Osteocyte (in vitro differentiated cells): ENCODE results near the gene MTHFR. TPM values are rescaled to one million over a fixed set of nuclear protein-coding genes. Genes with fewer than 3 reads are reported as not detected.

Experiments used
- DNase-seq: peaks from one replicate; pipeline ENCODE4 v3.0.0; 2021; ENCODE audit warnings: mixed read lengths; ENCODE audit not compliant: unreplicated experiment; ENCODE audit errors: extremely low spot score
- H3K27ac Mint-ChIP-seq: one replicate; pipeline ENCODE4 v1.8.0; 2021; ENCODE audit warnings: mild to moderate bottlenecking, mixed read lengths; ENCODE audit not compliant: unreplicated experiment
- H3K27me3 Mint-ChIP-seq: one replicate; pipeline ENCODE4 v1.8.0; 2021; ENCODE audit warnings: mixed read lengths; ENCODE audit not compliant: unreplicated experiment
- H3K36me3 Mint-ChIP-seq: one replicate; pipeline ENCODE4 v1.8.0; 2021; ENCODE audit warnings: mixed read lengths; ENCODE audit not compliant: unreplicated experiment
- H3K4me1 Mint-ChIP-seq: one replicate; pipeline ENCODE4 v1.8.0; 2021; ENCODE audit warnings: mixed read lengths; ENCODE audit not compliant: unreplicated experiment
- H3K4me3 Mint-ChIP-seq: one replicate; pipeline ENCODE4 v1.8.0; 2021; ENCODE audit warnings: mild to moderate bottlenecking, moderate library complexity, mixed read lengths; ENCODE audit not compliant: unreplicated experiment
- H3K9me3 Mint-ChIP-seq: one replicate; pipeline ENCODE4 v1.8.0; 2021; ENCODE audit warnings: mixed read lengths; ENCODE audit not compliant: unreplicated experiment
- total RNA-seq: library from RNA; stranded (reverse); gene quantifications from 2 replicates; pipeline ENCODE4 v1.2.1, GENCODE V29; 2021
- TF ChIP-seq, protein P1 (sequence below): fragments of 200-600 bp; sonication (generic); IDR thresholded peaks from 2 replicates; pipeline ENCODE4 v1.5.0; 2021; ENCODE audit warnings: antibody characterized with exemption, mild to moderate bottlenecking, moderate library complexity

The MTHFR gene
- total RNA-seq, 1 donor from 2014 or later: 30.5 TPM

DNA sequence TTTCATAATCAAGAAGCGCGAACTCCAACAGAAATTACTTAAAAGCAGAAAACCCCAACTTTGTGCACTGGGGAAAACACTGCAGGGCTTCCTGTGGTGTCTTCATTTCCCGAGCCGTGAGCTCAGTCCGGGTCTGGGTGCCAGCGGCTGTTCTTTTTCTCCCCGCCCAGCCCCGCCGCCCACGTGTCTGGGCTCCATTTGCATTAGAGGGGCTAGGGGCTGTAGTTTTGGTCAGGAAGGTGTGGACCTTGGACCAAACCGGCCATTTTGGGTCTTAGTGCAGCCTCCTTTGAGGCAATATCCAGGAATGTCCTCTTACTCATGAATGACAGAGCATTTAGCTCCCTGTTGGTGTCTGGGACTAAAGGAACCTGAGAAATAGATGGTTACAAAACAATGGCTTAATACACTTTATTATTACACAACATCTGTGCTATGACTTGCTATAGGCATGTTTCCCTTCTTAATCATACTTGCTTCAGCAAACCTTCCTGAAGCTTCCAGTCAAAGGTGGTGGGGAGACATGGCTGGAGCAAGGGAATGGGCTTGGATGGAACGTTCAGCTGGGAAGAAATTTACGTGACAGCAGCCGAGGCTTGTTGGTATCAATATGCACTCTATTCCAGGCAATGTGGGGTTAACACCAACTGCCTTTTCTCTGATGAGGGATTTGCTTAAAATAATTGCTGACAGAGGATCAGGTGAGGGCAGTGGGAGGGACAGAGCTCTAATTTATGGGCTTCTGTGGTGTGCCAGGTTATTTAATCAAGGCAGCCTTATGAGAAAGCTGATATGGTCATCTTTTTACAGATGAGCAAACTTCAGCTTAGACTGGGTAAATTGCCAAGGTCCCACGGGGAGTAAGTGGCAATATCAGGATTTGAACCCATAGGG lies 68.8 kb downstream of the MTHFR start:
- Mint-ChIP-seq H3K36me3 (no peaks in the 10 kb centered on the region), H3K4me3 (peak overlapping the region; percentile 96), H3K4me1 (peaks cover 8% of the 10 kb centered on the region), H3K27ac (peak overlapping the region; percentile 56), H3K27me3 (no peaks in the 10 kb centered on the region), H3K9me3 (no peaks in the 10 kb centered on the region)
- TF ChIP-seq, protein P1, sequence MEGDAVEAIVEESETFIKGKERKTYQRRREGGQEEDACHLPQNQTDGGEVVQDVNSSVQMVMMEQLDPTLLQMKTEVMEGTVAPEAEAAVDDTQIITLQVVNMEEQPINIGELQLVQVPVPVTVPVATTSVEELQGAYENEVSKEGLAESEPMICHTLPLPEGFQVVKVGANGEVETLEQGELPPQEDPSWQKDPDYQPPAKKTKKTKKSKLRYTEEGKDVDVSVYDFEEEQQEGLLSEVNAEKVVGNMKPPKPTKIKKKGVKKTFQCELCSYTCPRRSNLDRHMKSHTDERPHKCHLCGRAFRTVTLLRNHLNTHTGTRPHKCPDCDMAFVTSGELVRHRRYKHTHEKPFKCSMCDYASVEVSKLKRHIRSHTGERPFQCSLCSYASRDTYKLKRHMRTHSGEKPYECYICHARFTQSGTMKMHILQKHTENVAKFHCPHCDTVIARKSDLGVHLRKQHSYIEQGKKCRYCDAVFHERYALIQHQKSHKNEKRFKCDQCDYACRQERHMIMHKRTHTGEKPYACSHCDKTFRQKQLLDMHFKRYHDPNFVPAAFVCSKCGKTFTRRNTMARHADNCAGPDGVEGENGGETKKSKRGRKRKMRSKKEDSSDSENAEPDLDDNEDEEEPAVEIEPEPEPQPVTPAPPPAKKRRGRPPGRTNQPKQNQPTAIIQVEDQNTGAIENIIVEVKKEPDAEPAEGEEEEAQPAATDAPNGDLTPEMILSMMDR: no peak
- DNase-seq: no peak

DNA sequence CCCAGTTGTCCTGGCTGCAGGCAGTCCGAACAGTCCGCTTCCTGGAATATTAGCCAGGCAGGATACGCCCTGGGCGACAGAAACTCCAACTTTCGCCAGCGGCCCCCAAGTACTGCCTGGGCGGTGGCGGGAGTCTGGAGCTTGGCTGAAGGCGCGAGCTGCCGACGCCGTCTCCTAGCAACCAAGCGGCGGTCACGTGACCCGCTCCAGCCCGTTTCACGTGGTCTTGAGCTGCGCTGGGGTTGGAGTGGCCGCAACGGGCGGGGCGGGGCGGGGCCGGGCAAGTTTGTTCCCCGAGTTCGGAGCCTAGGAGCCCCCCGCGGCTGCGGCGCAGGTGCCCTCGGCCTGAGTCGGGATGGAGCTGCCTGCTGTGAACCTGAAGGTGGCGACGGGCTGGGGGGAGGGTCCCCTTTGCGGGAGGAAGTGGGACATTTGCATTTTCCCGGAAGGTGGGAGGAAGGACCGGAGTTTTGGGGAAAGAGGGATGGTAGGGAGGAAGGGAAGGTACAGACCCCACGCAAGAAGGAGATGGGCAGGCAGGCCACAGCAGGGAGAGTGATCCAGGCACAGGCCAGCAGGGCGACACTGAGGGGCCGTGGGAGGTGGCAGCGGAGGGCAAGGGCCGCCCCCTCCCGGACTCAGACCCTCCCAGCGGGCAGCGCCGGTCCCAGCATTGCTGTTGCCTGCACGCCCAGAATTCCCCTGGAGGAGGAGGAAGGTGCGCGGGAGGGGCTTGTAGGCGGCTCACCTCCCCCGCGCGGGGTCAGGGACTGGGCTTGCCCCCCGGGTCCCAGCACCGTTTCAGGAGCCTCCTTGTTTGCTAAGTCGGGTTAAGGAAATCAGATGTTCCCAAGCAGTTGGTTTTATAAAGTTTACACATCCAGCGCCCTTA lies 69.7 kb downstream of the MTHFR start, which contains the start of gene AGTRAP:
Gene AGTRAP (plus strand): TSS at position 283 of the 892 bp plus-strand sequence. CDS start 73 bp downstream, at position 356.
- Mint-ChIP-seq H3K36me3 (no peaks in the 10 kb centered on the region), H3K4me3 (peak within 1 kb of the TSS; percentile 96), H3K9me3 (no peaks in the 10 kb centered on the region), H3K4me1 (peaks cover 14% of the 10 kb centered on the region), H3K27ac (peak within 1 kb of the TSS; percentile 84), H3K27me3 (no peaks in the 10 kb centered on the region)
- DNase-seq: peak; percentile 97
- TF ChIP-seq, protein P1: no peak

Other genes with a start within 250 kb of the MTHFR start
- gene FBXO2, start 151.5 kb downstream of the MTHFR start, total RNA-seq: 1.4 and 2.0 TPM in 2 replicates
- gene FBXO44, start 151.1 kb downstream of the MTHFR start, total RNA-seq: 27.7 and 29.6 TPM in 2 replicates
- 7.8 and 8.4 TPM in 2 replicates for gene FBXO6, start 141.8 kb downstream of the MTHFR start, total RNA-seq
- 48.0 and 50.1 TPM in 2 replicates for gene MAD2L2, start 124.8 kb downstream of the MTHFR start, total RNA-seq
- 0.10 and 0.21 TPM in 2 replicates for gene DRAXIN, start 114.3 kb downstream of the MTHFR start, total RNA-seq
- gene AGTRAP, start 69.8 kb downstream of the MTHFR start, total RNA-seq: 25.4 and 30.4 TPM in 2 replicates
- not detected in 2 replicates for gene C1orf167, start 43.8 kb downstream of the MTHFR start, total RNA-seq
- 27.8 and 30.4 TPM in 2 replicates for gene CLCN6, start 227 bp upstream of the MTHFR start, total RNA-seq
- not detected in 2 replicates for gene NPPA, start 41.8 kb upstream of the MTHFR start, total RNA-seq
- gene NPPB, start 53.0 kb upstream of the MTHFR start, total RNA-seq: not detected in 2 replicates
- 45.1 and 46.9 TPM in 2 replicates for gene KIAA2013, start 120.5 kb upstream of the MTHFR start, total RNA-seq
- gene PLOD1, start 128.8 kb upstream of the MTHFR start, total RNA-seq: 204 and 217 TPM in 2 replicates
- gene MFN2, start 174.5 kb upstream of the MTHFR start, total RNA-seq: 64.6 and 69.2 TPM in 2 replicates
- 19.8 and 24.0 TPM in 2 replicates for gene MIIP, start 213.5 kb upstream of the MTHFR start, total RNA-seq